ENCODE data around the gene USP48.
"Not testable (repeated sequence)": the region's sequence is repeated elsewhere in the genome, so short reads cannot be mapped to it uniquely, and the experiment has no call there.

USP48 gene

GRCh38 chr1:21814981-21815582 is 32.1 kb upstream of the USP48 start:
- DNase-seq (ENCODE audit: low spot score) = no peak

DNA sequence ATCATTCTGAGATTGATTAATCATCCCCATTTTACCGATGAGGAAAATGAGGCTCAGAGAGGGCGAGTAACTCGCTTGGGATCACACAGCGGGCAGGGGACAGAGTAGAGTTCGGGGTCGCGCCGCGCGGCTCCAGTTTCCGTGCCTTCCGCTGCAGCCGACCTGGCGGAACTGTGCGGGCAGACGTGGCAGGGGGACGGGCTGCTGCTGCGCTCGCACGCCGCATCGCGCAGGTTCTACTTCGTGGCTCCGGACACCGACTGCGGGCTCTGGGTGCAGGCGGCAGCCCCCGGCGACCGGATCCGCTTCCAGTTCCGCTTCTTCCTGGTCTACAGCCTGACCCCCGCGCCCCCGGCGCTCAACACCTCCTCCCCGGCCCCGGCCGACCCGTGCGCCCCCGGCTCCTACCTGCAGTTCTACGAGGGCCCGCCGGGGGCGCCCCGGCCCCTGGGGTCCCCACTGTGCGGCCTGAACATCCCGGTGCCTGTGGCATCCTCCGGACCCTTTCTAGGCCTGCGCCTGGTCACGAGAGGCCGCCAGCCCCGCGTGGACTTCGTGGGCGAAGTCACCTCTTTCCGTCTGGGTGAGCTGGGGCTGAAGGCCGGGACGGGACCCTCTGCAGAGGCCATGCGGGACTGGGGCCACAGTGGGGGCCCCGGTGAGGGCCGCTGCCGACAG is 31.4 kb upstream of the USP48 start:
- no peak for DNase-seq (ENCODE audit: low spot score)

GRCh38 chr1:21813542-21813941 is 30.6 kb upstream of the USP48 start:
- no peak for DNase-seq (ENCODE audit: low spot score)

- DNase-seq (ENCODE audit: low spot score) = no peak
These were observed 28.9 kb upstream of the USP48 start, which contains the start of gene LDLRAD2 for GRCh38 chr1:21811875-21812305. TSS of gene LDLRAD2 (plus strand) at chr1:21812265. CDS start at chr1:21812452, 187 bp downstream.

DNA sequence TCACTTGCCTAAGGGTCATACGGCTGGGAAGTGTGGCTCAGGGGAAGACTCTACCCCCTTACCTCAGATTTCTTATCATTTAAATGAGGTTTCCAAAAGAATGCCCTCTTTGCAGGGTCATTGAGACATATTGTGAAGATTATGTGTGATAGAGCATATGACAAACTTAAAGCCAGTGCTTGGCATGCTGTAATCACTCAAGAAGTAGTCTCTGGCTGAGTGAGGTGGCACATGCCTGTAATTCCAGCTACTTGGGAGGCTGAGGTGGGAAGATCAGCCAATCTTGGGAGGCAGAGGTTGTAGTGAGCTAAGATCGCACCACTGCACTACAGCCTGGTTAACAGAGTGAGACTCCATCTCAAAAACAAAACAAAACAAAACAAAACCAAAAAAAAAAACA is 21.6 kb upstream of the USP48 start:
- DNase-seq (ENCODE audit: low spot score) = no peak

DNA sequence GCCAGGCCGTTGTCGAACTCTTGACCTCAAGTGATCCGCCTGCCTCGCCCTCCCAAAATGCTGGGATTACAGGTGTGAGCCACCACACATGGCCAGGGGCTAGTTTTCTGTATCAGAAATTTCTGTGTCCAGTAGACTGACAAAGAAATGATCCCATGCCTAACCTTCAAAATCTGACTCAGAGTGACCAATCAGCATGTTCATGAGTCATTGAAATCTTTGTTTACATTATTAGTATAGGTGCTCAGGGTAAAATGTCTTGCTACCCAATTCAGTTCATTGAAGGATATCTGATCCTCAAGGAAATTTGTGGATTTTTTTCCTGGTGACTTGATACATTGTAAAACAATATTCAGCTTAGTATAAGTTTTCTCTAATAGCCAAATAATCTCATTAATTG is 18.2 kb upstream of the USP48 start:
- DNase-seq (ENCODE audit: low spot score) = no peak

GRCh38 chr1:21799730-21800129 is 16.8 kb upstream of the USP48 start:
- DNase-seq (ENCODE audit: low spot score) = no peak

GRCh38 chr1:21795075-21795474 is 12.1 kb upstream of the USP48 start:
- DNase-seq (ENCODE audit: low spot score) = no peak

- DNase-seq (ENCODE audit: low spot score) = no peak
These were observed 11.7 kb upstream of the USP48 start for GRCh38 chr1:21794656-21795055.

DNA sequence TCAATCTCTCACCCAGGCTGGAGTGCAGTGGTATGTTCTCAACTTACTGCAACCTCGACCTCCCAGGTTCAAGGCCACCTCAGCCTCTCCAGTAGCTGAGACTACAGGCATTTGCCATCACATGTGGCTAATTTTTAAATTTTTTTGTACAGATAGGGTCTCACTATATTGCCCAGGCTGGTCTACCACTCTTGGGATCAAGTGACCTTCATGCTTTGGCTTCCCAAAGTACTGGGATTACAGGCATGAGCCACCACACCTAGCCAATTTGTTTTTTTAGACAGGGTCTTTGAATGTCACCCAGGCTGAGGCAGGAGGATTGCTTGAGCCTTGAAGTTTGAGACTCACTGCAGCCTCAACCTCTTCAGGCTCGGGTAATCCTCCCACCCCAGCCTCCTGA is 10.2 kb upstream of the USP48 start:
- no peak for DNase-seq (ENCODE audit: low spot score)

GRCh38 chr1:21786640-21787039 is 3.7 kb upstream of the USP48 start:
- no peak for DNase-seq (ENCODE audit: low spot score)

- DNase-seq (ENCODE audit: low spot score) = not testable (repeated sequence)
These were observed 2.8 kb upstream of the USP48 start for GRCh38 chr1:21785764-21786163.

GRCh38 chr1:21783679-21784603 is 992 bp upstream of the USP48 start:
- no peak for DNase-seq (ENCODE audit: low spot score)

- peak; percentile 77 for DNase-seq (ENCODE audit: low spot score)
These were observed 541 bp downstream of the USP48 start for GRCh38 chr1:21782349-21782867.

- DNase-seq (ENCODE audit: low spot score) = no peak
These were observed 1.1 kb downstream of the USP48 start for GRCh38 chr1:21781815-21782348.

- no peak for DNase-seq (ENCODE audit: low spot score)
These were observed 3.1 kb downstream of the USP48 start for GRCh38 chr1:21779613-21780521.

- no peak for DNase-seq (ENCODE audit: low spot score)
These were observed 4.6 kb downstream of the USP48 start for GRCh38 chr1:21778405-21778727.

DNA sequence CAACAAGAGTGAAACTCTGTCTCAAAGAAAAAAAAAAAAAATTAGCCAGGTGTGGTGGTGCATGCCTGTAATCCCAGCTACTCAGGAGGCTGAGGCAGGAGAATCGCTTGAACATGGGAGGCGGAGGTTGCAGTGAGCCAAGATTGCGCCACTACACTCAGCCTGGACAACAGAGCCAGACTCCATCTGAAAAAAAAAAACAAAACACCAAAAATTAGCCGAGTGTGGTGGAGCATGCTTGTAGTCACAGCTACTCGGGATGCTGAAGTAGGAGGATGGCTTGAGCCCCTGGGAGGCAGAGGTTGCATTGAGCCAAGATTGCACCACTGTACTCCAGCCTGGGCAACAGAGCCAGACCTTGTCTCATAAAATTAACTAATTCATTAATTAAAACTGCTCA is 6.0 kb downstream of the USP48 start:
- not testable (repeated sequence) for DNase-seq (ENCODE audit: low spot score)

GRCh38 chr1:21775985-21776562 is 6.9 kb downstream of the USP48 start:
- no peak for DNase-seq (ENCODE audit: low spot score)

GRCh38 chr1:21775550-21775914 is 7.4 kb downstream of the USP48 start:
- DNase-seq (ENCODE audit: low spot score) = no peak
